OCI-LY3 (cell line): ENCODE results near the gene CACTIN.
A peak's percentile ranks its signal among the peaks of the same experiment; 100 is the strongest.

Source experiments
- H2AFZ ChIP-seq: fragments of 200-600, 300-600 bp; shearing (Covaris generic); 2 replicates; pipeline ENCODE4 v1.6.0; 2014; ENCODE audit warnings: antibody characterized with exemption, low read depth, low read length
- H3K27ac ChIP-seq: fragments of 200-600, 300-600 bp; sonication (generic); 2 replicates; pipeline ENCODE4 v1.5.1; 2014; ENCODE audit warnings: mild to moderate bottlenecking, low read length, moderate library complexity, mixed read lengths
- H3K27me3 ChIP-seq: fragments of 200-600, 300-600 bp; sonication (generic); 2 replicates; pipeline ENCODE4 v1.6.1; 2014; ENCODE audit warnings: low read depth, low read length, mixed read lengths
- H3K36me3 ChIP-seq: fragments of 200-600, 300-600 bp; sonication (generic); replicated peaks from 2 replicates; pipeline ENCODE3; 2014; ENCODE audit warnings: low read depth, low read length, mixed read lengths
- H3K4me1 ChIP-seq: fragments of 300-600, 200-600 bp; sonication (generic); 2 replicates; pipeline ENCODE4 v1.6.1; 2014; ENCODE audit warnings: low read length, mixed read lengths
- H3K4me2 ChIP-seq: fragments of 200-600, 300-600 bp; sonication (generic); 2 replicates; pipeline ENCODE4 v1.6.1; 2014; ENCODE audit warnings: low read length, mixed read lengths
- H3K4me3 ChIP-seq: fragments of 300-600, 200-600 bp; sonication (generic); 2 replicates; pipeline ENCODE4 v1.5.1; 2014; ENCODE audit warnings: antibody characterized with exemption, mild to moderate bottlenecking, low read length, moderate library complexity
- H3K79me2 ChIP-seq: fragments of 300-600, 200-600 bp; shearing (Covaris generic); 2 replicates; pipeline ENCODE4 v1.6.1; 2014; ENCODE audit warnings: mild to moderate bottlenecking, low read length, mixed read lengths
- H3K9ac ChIP-seq: fragments of 300-600, 200-600 bp; shearing (Covaris generic); 2 replicates; pipeline ENCODE4 v1.6.0; 2014; ENCODE audit warnings: mild to moderate bottlenecking, low read length, moderate library complexity
- H3K9me3 ChIP-seq: fragments of 200-600, 300-600 bp; shearing (Covaris generic); 2 replicates; pipeline ENCODE4 v1.6.1; 2014; ENCODE audit warnings: low read length, mixed read lengths; ENCODE audit not compliant: insufficient read depth
- H4K20me1 ChIP-seq: fragments of 200-600, 300-600 bp; sonication (generic); 2 replicates; pipeline ENCODE4 v1.6.1; 2016; ENCODE audit warnings: low read length, mixed read lengths; ENCODE audit not compliant: insufficient read depth
- CTCF ChIP-seq: fragments of 200-600, 300-600 bp; sonication (generic); IDR thresholded peaks from 2 replicates; pipeline ENCODE4 v1.5.1; 2014; ENCODE audit warnings: antibody characterized with exemption, low read length, low read depth
- EZH2phosphoT487 ChIP-seq: fragments of 200-600 bp; shearing (Covaris generic); IDR thresholded peaks from 2 replicates; pipeline ENCODE4 v1.6.1; 2018; ENCODE audit warnings: antibody characterized with exemption, mixed run types, low read depth

Gene CACTIN

GRCh38 chr19:3620145-3620816 lies 6.3 kb downstream of the CACTIN start:
- H3K27me3 ChIP-seq: no peaks in the 10 kb centered on the region
- H3K36me3 ChIP-seq: peaks cover 17% of the 10 kb centered on the region
- H3K9me3 ChIP-seq: no peaks in the 10 kb centered on the region
- H3K4me3 ChIP-seq: no peak overlapping the region
- H3K27ac ChIP-seq: no peak overlapping the region
- 0 out of 2 replicates have a peak, but pooled peaks cover 4% of the 10 kb centered on the region for H4K20me1 ChIP-seq
- peaks cover 1% of the 10 kb centered on the region for H3K4me1 ChIP-seq
- H3K9ac ChIP-seq: no peak overlapping the region
- H3K4me2 ChIP-seq: no peak overlapping the region
- TF ChIP-seq EZH2phosphoT487 (no peak), CTCF (no peak)
- peaks cover 19% of the 10 kb centered on the region for H3K79me2 ChIP-seq
- H2AFZ ChIP-seq: no peak overlapping the region

- Histone ChIP-seq H3K27me3 (no peaks in the 10 kb centered on the region), H3K4me2 (no peak overlapping the region), H4K20me1 (0 out of 2 replicates have a peak, but pooled peaks cover 4% of the 10 kb centered on the region), H3K9ac (no peak overlapping the region), H2AFZ (no peak overlapping the region), H3K4me3 (no peak overlapping the region), H3K9me3 (no peaks in the 10 kb centered on the region), H3K27ac (no peak overlapping the region), H3K79me2 (peaks cover 13% of the 10 kb centered on the region), H3K36me3 (peaks cover 17% of the 10 kb centered on the region), H3K4me1 (no peaks in the 10 kb centered on the region)
- TF ChIP-seq EZH2phosphoT487 (no peak), CTCF (no peak)
Observed at GRCh38 chr19:3619631-3620012, 7.0 kb downstream of the CACTIN start.

GRCh38 chr19:3618811-3619630 lies 7.6 kb downstream of the CACTIN start:
- Histone ChIP-seq H3K27ac (no peak overlapping the region), H3K9ac (no peak overlapping the region), H3K4me2 (no peak overlapping the region), H3K9me3 (no peaks in the 10 kb centered on the region), H2AFZ (no peak overlapping the region), H3K79me2 (peaks cover 7% of the 10 kb centered on the region), H3K4me3 (no peak overlapping the region), H3K36me3 (peaks cover 17% of the 10 kb centered on the region), H4K20me1 (0 out of 2 replicates have a peak, but pooled peaks cover under 1% of the 10 kb centered on the region), H3K27me3 (no peaks in the 10 kb centered on the region), H3K4me1 (no peaks in the 10 kb centered on the region)
- no peak for TF ChIP-seq EZH2phosphoT487
- TF ChIP-seq CTCF: peak; percentile 9; the same call in 1 of the 2 replicates

GRCh38 chr19:3618144-3618810 lies 8.3 kb downstream of the CACTIN start:
- no peaks in the 10 kb centered on the region for H3K79me2 ChIP-seq
- H4K20me1 ChIP-seq: no peaks in the 10 kb centered on the region
- no peak overlapping the region for H3K4me3 ChIP-seq
- H3K9ac ChIP-seq: no peak overlapping the region
- TF ChIP-seq EZH2phosphoT487: no peak
- TF ChIP-seq CTCF: peak; percentile 88
- H3K27ac ChIP-seq: no peak overlapping the region
- H3K4me1 ChIP-seq: no peaks in the 10 kb centered on the region
- peaks cover 17% of the 10 kb centered on the region for H3K36me3 ChIP-seq
- H2AFZ ChIP-seq: no peak overlapping the region
- H3K27me3 ChIP-seq: no peaks in the 10 kb centered on the region
- H3K9me3 ChIP-seq: no peaks in the 10 kb centered on the region
- H3K4me2 ChIP-seq: no peak overlapping the region
